ENCODE measurements around the gene RBM4.

DNA sequence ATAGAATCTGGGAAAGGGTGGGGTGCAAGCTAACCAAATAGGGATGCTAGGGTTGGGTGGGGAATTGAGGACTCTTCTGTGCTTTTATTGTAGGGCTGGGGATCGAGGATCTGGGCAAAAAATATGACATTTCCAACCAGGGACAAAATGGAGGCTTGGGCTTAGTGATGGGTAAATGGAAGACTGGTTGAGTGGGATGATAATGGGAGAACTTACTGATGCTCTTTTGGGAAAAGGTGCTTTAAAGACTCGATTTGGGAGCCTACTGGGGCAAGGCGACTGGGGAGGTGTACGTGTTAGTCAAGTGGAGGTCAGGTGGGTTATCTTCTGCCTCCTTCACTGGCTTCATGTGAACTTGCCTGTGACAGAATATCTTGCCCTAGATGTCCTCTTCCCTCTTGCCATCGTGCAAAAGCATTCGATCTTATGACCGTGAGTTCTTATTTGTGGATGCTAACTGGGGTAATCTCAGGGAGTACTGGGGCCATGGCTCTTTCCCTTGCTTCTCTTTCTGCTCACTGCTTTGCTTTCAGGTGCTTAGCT, 10.4 kb upstream of the RBM4 start:
- TF ChIP-seq, protein P1, sequence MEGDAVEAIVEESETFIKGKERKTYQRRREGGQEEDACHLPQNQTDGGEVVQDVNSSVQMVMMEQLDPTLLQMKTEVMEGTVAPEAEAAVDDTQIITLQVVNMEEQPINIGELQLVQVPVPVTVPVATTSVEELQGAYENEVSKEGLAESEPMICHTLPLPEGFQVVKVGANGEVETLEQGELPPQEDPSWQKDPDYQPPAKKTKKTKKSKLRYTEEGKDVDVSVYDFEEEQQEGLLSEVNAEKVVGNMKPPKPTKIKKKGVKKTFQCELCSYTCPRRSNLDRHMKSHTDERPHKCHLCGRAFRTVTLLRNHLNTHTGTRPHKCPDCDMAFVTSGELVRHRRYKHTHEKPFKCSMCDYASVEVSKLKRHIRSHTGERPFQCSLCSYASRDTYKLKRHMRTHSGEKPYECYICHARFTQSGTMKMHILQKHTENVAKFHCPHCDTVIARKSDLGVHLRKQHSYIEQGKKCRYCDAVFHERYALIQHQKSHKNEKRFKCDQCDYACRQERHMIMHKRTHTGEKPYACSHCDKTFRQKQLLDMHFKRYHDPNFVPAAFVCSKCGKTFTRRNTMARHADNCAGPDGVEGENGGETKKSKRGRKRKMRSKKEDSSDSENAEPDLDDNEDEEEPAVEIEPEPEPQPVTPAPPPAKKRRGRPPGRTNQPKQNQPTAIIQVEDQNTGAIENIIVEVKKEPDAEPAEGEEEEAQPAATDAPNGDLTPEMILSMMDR (conservative IDR thresholded peaks at IDR 0.05 in 1 of 2, IDR thresholded peaks at IDR 0.05 in 1 of 2; ENCODE audit: low read depth in 1 of 2, low read length in 2 of 2) = no peak
- TF ChIP-seq EZH2 (IDR thresholded peaks at IDR 0.05; ENCODE audit: low read length, missing control alignments) = no peak
